Measurements from ENCODE around the gene ADAMTS14. TPM values are rescaled to one million over a fixed set of nuclear protein-coding genes. Genes with fewer than 3 reads are reported as not detected.

Gene ADAMTS14
- total RNA-seq, 1 experiment from 2014 or later, result 1.6 TPM

DNA sequence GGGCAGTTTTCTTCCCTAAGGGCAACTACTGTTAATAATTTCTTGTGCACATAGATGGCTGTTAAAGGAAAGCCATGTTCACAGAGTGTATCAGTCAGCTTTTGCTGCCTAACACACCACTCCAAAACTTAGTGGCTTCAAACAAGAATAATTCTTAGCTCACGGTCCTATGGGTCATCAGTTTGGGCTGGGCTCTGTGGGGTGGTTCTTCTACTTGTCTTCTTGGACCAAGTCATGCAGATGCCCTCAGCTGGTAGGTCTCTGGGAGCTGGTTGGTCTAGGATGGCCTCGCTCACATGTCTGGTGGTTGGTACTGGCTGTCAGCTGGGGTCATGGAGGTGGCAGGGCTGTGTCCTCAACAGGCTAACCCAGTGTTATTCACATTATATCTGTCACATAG, 73.2 kb downstream of the ADAMTS14 start:
- Histone ChIP-seq H3K79me2 (ENCODE audit: insufficient read depth, low read length) (no peaks in the 10 kb centered on the region), H3K23me2 (ENCODE audit: insufficient read length, low read depth, low read length, poor library complexity, severe bottlenecking) (no peaks in the 10 kb centered on the region), H4K91ac (ENCODE audit: insufficient read length, low read depth, low read length) (no peak overlapping the region), H2BK15ac (ENCODE audit: low read depth, low read length) (no peak overlapping the region), H3K9ac (ENCODE audit: extremely low read depth, insufficient read length, low read length) (no peak overlapping the region), H4K5ac (ENCODE audit: insufficient read length, low read depth, low read length) (no peak overlapping the region), H3T11ph (ENCODE audit: low read length) (no peak overlapping the region), H4K8ac (replicated peaks; ENCODE audit: insufficient read length, low read depth, low read length) (no peak overlapping the region), H2BK5ac (ENCODE audit: insufficient read length, low read length) (no peak overlapping the region), H4K20me1 (ENCODE audit: control insufficient read depth, insufficient read depth, insufficient read length) (no peaks in the 10 kb centered on the region), H3K4me2 (ENCODE audit: insufficient read depth, insufficient read length, low read length) (no peak overlapping the region), H2BK120ac (ENCODE audit: low read depth, low read length, poor library complexity, severe bottlenecking) (no peak overlapping the region), H2AFZ (ENCODE audit: low read length) (no peak overlapping the region), H2BK20ac (ENCODE audit: low read depth, low read length, poor library complexity, severe bottlenecking) (no peak overlapping the region), H3K27ac (ENCODE audit: insufficient read length, low read depth, low read length) (no peak overlapping the region), H3K4ac (ENCODE audit: low read depth, low read length) (no peak overlapping the region), H3K79me1 (ENCODE audit: insufficient read depth, low read depth, low read length, poor library complexity, severe bottlenecking) (no peaks in the 10 kb centered on the region), H3K14ac (ENCODE audit: insufficient read depth, low read length) (no peak overlapping the region), H3K9me3 (ENCODE audit: control insufficient read depth, low read depth, low read length) (no peaks in the 10 kb centered on the region), H2AK5ac (ENCODE audit: insufficient read length, low read length) (no peak overlapping the region), H3K27me3 (ENCODE audit: insufficient read depth, low read length) (no peaks in the 10 kb centered on the region), H3K56ac (ENCODE audit: insufficient read length, low read depth, low read length) (no peak overlapping the region), H3K18ac (ENCODE audit: insufficient read length, low read depth, low read length) (no peak overlapping the region), H3K23ac (ENCODE audit: insufficient read length, low read depth, low read length) (no peak overlapping the region), H2BK12ac (ENCODE audit: insufficient read length, low read depth, low read length) (no peak overlapping the region), H3K4me1 (ENCODE audit: insufficient read depth, low read length) (no peaks in the 10 kb centered on the region; the same call in 1 of the 2 replicates)
- H3K27ac Mint-ChIP-seq, result peak overlapping the region in 1 of 3 experiments; percentile 49; a peak in 1 of 7 replicates
- peaks cover 0 to 9% (median 0%) of the 10 kb centered on the region in 3 experiments; a peak in 3 of 7 replicates for H3K36me3 Mint-ChIP-seq (ENCODE audit: insufficient read depth in 1 of 3, low read depth in 3 of 3)
- H3K9me3 Mint-ChIP-seq, result no peaks in the 10 kb centered on the region
- no peaks in the 10 kb centered on the region for H3K27me3 Mint-ChIP-seq (ENCODE audit: low read depth)
- no peak overlapping the region for H3K4me3 Mint-ChIP-seq
- no CpG with 5 or more reads among the region's 2 CpGs for WGBS (ENCODE audit: extremely low coverage, insufficient read length, low lambda C conversion rate)
- DNase-seq, result no peak
- TF ChIP-seq, protein P1, sequence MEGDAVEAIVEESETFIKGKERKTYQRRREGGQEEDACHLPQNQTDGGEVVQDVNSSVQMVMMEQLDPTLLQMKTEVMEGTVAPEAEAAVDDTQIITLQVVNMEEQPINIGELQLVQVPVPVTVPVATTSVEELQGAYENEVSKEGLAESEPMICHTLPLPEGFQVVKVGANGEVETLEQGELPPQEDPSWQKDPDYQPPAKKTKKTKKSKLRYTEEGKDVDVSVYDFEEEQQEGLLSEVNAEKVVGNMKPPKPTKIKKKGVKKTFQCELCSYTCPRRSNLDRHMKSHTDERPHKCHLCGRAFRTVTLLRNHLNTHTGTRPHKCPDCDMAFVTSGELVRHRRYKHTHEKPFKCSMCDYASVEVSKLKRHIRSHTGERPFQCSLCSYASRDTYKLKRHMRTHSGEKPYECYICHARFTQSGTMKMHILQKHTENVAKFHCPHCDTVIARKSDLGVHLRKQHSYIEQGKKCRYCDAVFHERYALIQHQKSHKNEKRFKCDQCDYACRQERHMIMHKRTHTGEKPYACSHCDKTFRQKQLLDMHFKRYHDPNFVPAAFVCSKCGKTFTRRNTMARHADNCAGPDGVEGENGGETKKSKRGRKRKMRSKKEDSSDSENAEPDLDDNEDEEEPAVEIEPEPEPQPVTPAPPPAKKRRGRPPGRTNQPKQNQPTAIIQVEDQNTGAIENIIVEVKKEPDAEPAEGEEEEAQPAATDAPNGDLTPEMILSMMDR (conservative IDR thresholded peaks at IDR 0.05), result no peak
- peaks cover 4 to 8% of the 10 kb centered on the region in 2 experiments; a peak in 3 of 4 replicates for H3K4me1 Mint-ChIP-seq
